Activated T-cell treated with anti-CD3 and anti-CD28 coated beads, Interleukin-2, amount 50 U/mL, for 24 hours (primary cell): ENCODE results near the gene VEGFA.

ENCODE experiments used
- DNase-seq: peaks from one replicate; pipeline ENCODE4 v3.0.0-alpha.2; 2020
- H3K27ac Mint-ChIP-seq: 2 replicates; pipeline ENCODE4 v1.8.0; 2020; ENCODE audit warnings: mild to moderate bottlenecking, mixed read lengths
- H3K27me3 Mint-ChIP-seq: 2 replicates; pipeline ENCODE4 v1.8.0; 2020; ENCODE audit warnings: mixed read lengths
- H3K36me3 Mint-ChIP-seq: 2 replicates; pipeline ENCODE4 v1.8.0; 2020; ENCODE audit warnings: low read depth, mixed read lengths
- H3K4me1 Mint-ChIP-seq: 2 replicates; pipeline ENCODE4 v1.8.0; 2020; ENCODE audit warnings: low read depth, mixed read lengths
- H3K4me3 Mint-ChIP-seq: 2 replicates; pipeline ENCODE4 v1.8.0; 2020; ENCODE audit warnings: mild to moderate bottlenecking, moderate library complexity, mixed read lengths
- H3K9me3 Mint-ChIP-seq: 2 replicates; pipeline ENCODE4 v1.8.0; 2020; ENCODE audit warnings: mixed read lengths

The VEGFA gene

DNA sequence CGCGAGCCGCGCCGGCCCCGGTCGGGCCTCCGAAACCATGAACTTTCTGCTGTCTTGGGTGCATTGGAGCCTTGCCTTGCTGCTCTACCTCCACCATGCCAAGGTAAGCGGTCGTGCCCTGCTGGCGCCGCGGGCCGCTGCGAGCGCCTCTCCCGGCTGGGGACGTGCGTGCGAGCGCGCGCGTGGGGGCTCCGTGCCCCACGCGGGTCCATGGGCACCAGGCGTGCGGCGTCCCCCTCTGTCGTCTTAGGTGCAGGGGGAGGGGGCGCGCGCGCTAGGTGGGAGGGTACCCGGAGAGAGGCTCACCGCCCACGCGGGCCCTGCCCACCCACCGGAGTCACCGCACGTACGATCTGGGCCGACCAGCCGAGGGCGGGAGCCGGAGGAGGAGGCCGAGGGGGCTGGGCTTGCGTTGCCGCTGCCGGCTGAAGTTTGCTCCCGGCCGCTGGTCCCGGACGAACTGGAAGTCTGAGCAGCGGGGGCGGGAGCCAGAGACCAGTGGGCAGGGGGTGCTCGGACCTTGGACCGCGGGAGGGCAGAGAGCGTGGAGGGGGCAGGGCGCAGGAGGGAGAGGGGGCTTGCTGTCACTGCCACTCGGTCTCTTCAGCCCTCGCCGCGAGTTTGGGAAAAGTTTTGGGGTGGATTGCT is 1.3 kb downstream of the VEGFA start:
- peak; percentile 81 for DNase-seq
- Mint-ChIP-seq H3K27ac (peak overlapping the region; percentile 79), H3K9me3 (no peaks in the 10 kb centered on the region), H3K4me3 (peak overlapping the region; percentile 91), H3K36me3 (peaks cover 27% of the 10 kb centered on the region), H3K27me3 (peaks cover 19% of the 10 kb centered on the region), H3K4me1 (peaks cover 44% of the 10 kb centered on the region)

DNA sequence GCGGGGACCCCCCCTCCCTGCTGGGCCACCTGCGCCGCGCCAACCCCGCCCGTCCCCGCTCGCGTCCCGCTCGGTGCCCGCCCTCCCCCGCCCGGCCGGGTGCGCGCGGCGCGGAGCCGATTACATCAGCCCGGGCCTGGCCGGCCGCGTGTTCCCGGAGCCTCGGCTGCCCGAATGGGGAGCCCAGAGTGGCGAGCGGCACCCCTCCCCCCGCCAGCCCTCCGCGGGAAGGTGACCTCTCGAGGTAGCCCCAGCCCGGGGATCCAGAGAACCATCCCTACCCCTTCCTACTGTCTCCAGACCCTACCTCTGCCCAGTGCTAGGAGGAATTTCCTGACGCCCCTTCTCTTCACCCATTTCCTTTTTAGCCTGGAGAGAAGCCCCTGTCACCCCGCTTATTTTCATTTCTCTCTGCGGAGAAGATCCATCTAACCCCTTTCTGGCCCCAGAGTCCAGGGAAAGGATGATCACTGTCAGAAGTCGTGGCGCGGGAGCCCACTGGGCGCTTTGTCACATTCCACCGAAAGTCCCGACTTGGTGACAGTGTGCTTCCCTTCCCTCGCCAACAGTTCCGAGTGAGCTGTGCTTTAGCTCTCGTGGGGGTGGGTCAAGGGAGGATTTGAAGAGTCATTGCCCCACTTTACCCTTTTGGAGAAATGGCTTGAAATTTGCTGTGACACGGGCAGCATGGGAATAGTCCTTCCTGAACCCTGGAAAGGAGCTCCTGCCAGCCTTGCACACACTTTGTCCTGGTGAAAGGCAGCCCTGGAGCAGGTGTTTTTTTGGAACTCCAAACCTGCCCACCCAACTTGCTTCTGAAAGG is 2.1 kb downstream of the VEGFA start:
- H3K27me3 Mint-ChIP-seq, result peaks cover 19% of the 10 kb centered on the region
- DNase-seq, result peak; percentile 85
- H3K4me1 Mint-ChIP-seq, result peaks cover 48% of the 10 kb centered on the region
- H3K36me3 Mint-ChIP-seq, result peaks cover 35% of the 10 kb centered on the region
- peak overlapping the region; percentile 91 for H3K4me3 Mint-ChIP-seq
- H3K9me3 Mint-ChIP-seq, result no peaks in the 10 kb centered on the region
- H3K27ac Mint-ChIP-seq, result peak overlapping the region; percentile 88

DNA sequence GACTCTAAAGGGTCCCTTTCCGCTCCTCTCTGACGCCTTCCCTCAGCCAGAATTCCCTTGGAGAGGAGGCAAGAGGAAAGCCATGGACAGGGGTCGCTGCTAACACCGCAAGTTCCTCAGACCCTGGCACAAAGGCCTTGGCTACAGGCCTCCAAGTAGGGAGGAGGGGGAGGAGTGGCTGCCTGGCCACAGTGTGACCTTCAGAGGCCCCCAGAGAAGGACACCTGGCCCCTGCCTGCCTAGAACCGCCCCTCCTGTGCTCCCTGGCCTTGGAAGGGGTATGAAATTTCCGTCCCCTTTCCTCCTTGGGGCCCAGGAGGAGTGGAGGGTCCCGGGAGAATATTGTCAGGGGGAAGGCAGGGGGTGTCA is 2.7 kb downstream of the VEGFA start:
- Mint-ChIP-seq H3K9me3 (no peaks in the 10 kb centered on the region), H3K36me3 (peaks cover 41% of the 10 kb centered on the region)
- DNase-seq, result no peak

DNA sequence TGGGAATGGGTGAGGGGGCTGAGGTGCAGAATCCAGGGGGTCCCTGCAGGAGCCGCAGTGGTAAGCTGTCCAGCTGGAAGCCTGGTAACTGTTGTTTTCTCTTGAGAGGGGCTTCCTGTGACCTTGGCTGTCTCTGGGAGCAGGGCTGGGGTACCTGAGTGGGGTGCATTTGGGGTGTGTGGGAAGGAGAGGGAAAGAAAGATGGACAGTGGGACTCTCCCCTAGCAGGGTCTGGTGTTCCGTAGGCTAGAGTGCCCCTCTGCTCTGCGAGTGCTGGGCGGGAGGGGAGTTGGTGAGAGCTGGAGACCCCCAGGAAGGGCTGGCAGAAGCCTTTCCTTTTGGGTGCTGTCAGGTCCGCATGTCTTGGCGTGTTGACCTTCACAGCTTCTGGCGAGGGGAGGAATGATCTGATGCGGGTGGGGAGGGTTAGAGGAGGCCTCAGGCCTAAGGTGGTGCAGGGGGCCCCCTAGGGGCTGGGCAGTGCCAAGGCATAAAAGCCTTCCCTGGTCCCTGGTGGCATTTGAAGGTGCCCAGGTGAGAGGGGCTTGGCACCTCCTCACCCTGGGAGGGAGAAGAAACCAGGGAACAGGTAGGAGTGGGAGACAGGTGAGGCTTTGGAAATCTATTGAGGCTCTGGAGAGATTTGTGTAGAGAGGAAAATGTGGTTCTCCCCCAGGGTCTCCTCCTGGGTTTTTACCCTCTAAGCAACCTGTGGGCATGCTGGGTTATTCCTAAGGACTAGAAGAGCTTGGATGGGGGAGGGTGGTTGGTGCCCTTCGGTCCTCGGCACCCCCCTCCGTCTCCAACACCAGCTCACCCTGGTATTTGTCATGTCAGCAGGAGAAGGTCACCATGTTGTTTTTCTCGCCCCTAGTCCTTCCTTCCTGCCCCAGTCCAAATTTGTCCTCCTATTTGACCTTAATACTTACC is 3.3 kb downstream of the VEGFA start:
- Mint-ChIP-seq H3K36me3 (peaks cover 47% of the 10 kb centered on the region), H3K4me1 (peaks cover 48% of the 10 kb centered on the region), H3K27me3 (peaks cover 19% of the 10 kb centered on the region), H3K9me3 (no peaks in the 10 kb centered on the region), H3K27ac (peak overlapping the region; percentile 61), H3K4me3 (peak overlapping the region; percentile 91)
- peak; percentile 71 for DNase-seq

More for the DNA sequence above, 2.7 kb downstream of the VEGFA start:
- H3K27me3 Mint-ChIP-seq, result peaks cover 19% of the 10 kb centered on the region
- peak overlapping the region; percentile 88 for H3K27ac Mint-ChIP-seq
- peaks cover 48% of the 10 kb centered on the region for H3K4me1 Mint-ChIP-seq
- peak overlapping the region; percentile 91 for H3K4me3 Mint-ChIP-seq

DNA sequence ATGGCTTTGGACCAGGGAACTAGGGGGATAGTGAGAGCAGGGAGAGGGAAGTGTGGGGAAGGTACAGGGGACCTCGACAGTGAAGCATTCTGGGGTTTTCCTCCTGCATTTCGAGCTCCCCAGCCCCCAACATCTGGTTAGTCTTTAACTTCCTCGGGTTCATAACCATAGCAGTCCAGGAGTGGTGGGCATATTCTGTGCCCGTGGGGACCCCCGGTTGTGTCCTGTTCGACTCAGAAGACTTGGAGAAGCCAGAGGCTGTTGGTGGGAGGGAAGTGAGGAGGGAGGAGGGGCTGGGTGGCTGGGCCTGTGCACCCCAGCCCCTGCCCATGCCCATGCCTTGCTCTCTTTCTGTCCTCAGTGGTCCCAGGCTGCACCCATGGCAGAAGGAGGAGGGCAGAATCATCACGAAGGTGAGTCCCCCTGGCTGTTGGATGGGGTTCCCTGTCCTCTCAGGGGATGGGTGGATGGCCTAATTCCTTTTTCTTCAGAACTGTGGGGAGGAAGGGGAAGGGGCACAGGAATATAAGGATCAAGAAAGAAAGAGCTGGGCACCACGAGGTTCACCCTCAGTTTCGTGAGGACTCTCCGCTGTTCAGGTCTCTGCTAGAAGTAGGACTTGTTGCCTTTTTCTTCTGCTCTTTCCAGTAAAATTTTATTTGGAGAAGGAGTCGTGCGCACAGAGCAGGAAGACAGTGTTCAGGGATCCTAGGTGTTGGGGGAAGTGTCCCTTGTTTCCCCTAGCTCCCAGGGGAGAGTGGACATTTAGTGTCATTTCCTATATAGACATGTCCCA is 4.2 kb downstream of the VEGFA start:
- H3K4me1 Mint-ChIP-seq, result peaks cover 47% of the 10 kb centered on the region
- H3K27me3 Mint-ChIP-seq, result peaks cover 19% of the 10 kb centered on the region
- no peaks in the 10 kb centered on the region for H3K9me3 Mint-ChIP-seq
- H3K4me3 Mint-ChIP-seq, result no peak overlapping the region
- H3K36me3 Mint-ChIP-seq, result peaks cover 56% of the 10 kb centered on the region
- H3K27ac Mint-ChIP-seq, result no peak overlapping the region
- DNase-seq, result no peak

DNA sequence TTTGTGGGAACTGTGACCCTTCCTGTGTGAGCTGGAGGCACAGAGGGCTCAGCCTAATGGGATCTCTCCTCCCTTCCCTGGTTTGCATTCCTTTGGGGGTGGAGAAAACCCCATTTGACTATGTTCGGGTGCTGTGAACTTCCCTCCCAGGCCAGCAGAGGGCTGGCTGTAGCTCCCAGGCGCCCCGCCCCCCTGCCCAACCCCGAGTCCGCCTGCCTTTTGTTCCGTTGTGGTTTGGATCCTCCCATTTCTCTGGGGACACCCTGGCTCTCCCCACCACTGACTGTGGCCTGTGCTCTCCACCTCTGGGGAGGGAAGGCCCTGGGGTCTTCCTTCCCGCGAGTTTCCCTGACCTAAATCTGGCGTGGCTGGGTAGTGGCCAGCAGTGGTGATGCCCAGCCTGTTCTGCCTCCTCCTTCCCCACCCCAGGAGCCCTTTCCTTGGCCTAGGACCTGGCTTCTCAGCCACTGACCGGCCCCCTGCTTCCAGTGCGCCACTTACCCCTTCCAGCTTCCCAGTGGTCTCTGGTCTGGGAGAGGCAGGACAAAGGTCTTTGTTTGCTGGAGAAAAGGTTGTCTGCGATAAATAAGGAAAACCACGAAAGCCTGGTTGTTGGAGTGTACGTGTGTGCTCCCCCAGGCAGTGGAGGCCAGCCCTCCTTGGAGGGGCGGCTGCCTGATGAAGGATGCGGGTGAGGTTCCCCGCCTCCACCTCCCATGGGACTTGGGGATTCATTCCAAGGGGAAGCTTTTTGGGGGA is 4.9 kb downstream of the VEGFA start:
- no peaks in the 10 kb centered on the region for H3K9me3 Mint-ChIP-seq
- H3K36me3 Mint-ChIP-seq, result peaks cover 64% of the 10 kb centered on the region
- H3K27me3 Mint-ChIP-seq, result peaks cover 19% of the 10 kb centered on the region
- H3K4me1 Mint-ChIP-seq, result peaks cover 40% of the 10 kb centered on the region
- no peak overlapping the region for H3K4me3 Mint-ChIP-seq
- H3K27ac Mint-ChIP-seq, result no peak overlapping the region
- peak; percentile 71 for DNase-seq

DNA sequence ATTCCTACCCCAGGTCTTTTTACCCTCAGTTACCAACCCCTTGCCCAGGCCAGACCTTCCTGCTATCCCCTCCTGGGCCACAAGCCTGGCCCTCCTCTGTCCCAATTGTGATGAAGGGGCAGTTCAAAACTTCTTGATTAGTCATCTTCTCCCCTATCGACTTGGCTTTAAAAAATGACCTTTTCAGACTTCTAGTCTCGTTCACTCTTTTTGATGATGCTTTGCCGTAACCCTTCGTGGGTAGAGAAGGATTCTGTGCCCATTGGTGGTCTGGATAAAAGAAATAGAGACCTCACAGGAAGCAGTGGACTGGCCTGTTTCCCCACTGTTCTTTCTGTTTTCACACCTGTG is 5.5 kb downstream of the VEGFA start:
- Mint-ChIP-seq H3K36me3 (peaks cover 65% of the 10 kb centered on the region), H3K4me1 (peaks cover 38% of the 10 kb centered on the region), H3K27ac (no peak overlapping the region), H3K4me3 (no peak overlapping the region), H3K27me3 (peaks cover 17% of the 10 kb centered on the region), H3K9me3 (no peaks in the 10 kb centered on the region)
- no peak for DNase-seq

DNA sequence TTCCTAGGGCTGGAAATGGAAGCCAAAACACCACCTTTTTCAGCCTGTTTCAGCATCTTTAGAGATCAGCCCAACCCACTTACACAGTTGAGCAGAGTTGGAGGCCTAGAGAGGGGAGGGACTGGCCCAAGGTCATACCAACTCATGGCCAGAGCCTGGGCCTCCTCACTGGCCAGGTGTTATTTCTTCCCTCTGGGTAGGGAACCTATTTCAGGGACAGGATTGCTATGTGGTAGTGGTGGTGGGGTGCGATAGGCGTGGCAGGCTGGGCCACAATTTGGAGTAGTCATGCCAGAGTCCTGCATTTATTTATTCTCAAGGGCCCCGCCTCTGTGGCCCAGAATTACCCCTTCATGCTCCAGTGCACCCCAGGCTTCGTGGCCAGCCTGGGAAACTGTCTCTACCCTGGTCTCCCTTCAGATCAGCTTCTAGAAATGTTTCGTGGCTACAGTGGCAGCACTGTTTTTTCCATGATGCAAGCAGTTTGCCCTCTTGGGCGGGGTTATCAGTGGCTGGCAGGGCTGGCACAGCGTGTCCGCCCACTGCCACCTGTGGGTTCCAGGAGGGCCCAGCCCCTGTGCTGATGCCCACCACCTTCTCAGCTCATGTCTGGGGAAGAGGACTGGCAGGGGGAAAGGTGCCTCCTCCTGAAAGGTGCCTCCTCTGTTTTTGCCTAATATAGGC is 6.2 kb downstream of the VEGFA start:
- no peak overlapping the region for H3K27ac Mint-ChIP-seq

DNA sequence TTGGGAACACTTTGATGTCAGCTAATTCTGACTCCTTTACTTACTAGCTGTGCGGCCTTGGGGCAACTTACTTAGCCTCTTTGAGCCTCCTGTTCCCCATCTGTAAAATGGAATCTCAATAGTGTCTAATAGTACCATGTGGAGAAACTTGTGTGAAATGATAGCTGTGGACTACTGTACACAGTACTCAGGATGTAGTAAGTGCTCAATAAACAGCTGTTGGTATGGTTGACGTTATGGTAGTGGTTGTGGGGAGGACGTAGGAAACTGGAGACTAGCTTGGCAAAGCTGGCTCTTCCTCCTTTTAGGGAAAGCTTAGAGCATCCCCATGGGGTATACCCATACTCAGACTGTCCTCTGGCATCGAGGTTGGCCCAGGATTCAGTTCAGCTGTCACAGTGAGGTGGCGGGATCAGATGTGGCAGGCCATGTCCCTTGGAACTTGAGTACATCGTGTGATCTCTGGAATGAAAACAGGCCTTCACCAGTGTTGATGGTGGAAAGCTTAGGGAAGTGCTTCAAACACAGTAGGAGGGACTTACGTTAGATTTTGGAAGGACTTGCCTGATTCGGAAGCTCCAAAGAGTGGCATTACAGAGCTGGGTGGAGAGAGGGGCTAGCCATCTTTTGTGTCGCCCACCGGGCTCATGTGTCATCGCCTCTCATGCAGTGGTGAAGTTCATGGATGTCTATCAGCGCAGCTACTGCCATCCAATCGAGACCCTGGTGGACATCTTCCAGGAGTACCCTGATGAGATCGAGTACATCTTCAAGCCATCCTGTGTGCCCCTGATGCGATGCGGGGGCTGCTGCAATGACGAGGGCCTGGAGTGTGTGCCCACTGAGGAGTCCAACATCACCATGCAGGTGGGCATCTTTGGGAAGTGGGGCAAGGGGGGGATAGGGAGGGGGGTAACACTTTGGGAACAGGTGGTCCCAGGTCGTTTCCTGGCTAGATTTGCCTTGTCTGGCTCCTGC is 7.1 kb downstream of the VEGFA start:
- Mint-ChIP-seq H3K27ac (no peak overlapping the region), H3K4me3 (no peak overlapping the region), H3K36me3 (peaks cover 76% of the 10 kb centered on the region), H3K9me3 (no peaks in the 10 kb centered on the region), H3K27me3 (peaks cover 17% of the 10 kb centered on the region), H3K4me1 (peaks cover 36% of the 10 kb centered on the region)
- DNase-seq, result no peak

More for the DNA sequence above, 6.2 kb downstream of the VEGFA start:
- Mint-ChIP-seq H3K36me3 (peaks cover 70% of the 10 kb centered on the region), H3K9me3 (no peaks in the 10 kb centered on the region), H3K4me3 (no peak overlapping the region), H3K27me3 (peaks cover 17% of the 10 kb centered on the region), H3K4me1 (peaks cover 38% of the 10 kb centered on the region)
- DNase-seq, result no peak

DNA sequence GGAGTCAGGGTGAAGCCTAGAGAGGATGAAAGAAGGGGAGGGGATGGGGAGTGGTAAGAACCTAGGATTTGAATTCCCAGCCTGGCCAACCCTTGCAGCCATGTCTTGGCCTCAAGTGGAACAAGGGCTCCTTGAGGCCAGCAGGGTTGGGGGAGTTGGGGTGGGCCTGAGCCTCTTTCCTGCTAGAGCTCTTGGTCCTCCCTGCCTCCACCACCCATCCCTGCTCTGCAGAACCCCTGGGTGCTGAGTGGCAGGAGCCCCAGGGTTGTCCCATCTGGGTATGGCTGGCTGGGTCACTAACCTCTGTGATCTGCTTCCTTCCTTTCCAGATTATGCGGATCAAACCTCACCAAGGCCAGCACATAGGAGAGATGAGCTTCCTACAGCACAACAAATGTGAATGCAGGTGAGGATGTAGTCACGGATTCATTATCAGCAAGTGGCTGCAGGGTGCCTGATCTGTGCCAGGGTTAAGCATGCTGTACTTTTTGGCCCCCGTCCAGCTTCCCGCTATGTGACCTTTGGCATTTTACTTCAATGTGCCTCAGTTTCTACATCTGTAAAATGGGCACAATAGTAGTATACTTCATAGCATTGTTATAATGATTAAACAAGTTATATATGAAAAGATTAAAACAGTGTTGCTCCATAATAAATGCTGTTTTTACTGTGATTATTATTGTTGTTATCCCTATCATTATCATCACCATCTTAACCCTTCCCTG is 8.3 kb downstream of the VEGFA start:
- peaks cover 25% of the 10 kb centered on the region for H3K4me1 Mint-ChIP-seq
- H3K36me3 Mint-ChIP-seq, result peaks cover 80% of the 10 kb centered on the region
- no peaks in the 10 kb centered on the region for H3K9me3 Mint-ChIP-seq

DNA sequence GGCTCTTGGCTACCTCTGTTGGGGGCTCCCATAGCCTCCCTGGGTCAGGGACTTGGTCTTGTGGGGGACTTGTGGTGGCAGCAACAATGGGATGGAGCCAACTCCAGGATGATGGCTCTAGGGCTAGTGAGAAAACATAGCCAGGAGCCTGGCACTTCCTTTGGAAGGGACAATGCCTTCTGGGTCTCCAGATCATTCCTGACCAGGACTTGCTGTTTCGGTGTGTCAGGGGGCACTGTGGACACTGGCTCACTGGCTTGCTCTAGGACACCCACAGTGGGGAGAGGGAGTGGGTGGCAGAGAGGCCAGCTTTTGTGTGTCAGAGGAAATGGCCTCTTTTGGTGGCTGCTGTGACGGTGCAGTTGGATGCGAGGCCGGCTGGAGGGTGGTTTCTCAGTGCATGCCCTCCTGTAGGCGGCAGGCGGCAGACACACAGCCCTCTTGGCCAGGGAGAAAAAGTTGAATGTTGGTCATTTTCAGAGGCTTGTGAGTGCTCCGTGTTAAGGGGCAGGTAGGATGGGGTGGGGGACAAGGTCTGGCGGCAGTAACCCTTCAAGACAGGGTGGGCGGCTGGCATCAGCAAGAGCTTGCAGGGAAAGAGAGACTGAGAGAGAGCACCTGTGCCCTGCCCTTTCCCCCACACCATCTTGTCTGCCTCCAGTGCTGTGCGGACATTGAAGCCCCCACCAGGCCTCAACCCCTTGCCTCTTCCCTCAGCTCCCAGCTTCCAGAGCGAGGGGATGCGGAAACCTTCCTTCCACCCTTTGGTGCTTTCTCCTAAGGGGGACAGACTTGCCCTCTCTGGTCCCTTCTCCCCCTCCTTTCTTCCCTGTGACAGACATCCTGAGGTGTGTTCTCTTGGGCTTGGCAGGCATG is 9.2 kb downstream of the VEGFA start:
- DNase-seq, result no peak
- H3K4me1 Mint-ChIP-seq, result peaks cover 21% of the 10 kb centered on the region
- H3K9me3 Mint-ChIP-seq, result no peaks in the 10 kb centered on the region
- H3K4me3 Mint-ChIP-seq, result no peak overlapping the region
- H3K27ac Mint-ChIP-seq, result no peak overlapping the region
- peaks cover 5% of the 10 kb centered on the region for H3K27me3 Mint-ChIP-seq
- H3K36me3 Mint-ChIP-seq, result peaks cover 86% of the 10 kb centered on the region

More for the DNA sequence above, 8.3 kb downstream of the VEGFA start:
- Mint-ChIP-seq H3K27me3 (peaks cover 12% of the 10 kb centered on the region), H3K4me3 (no peak overlapping the region), H3K27ac (no peak overlapping the region)
- DNase-seq, result no peak
